Activated T-cell treated with anti-CD3 and anti-CD28 coated beads, Interleukin-2, amount 50 U/mL, for 72 hours (primary cell): ENCODE data around the gene ZNF611. TPM values are rescaled to one million over a fixed set of nuclear protein-coding genes. Genes with fewer than 3 reads are reported as not detected.
A peak's percentile ranks its signal among the peaks of the same experiment; 100 is the strongest.
"Not testable (repeated sequence)": the region's sequence is repeated elsewhere in the genome, so short reads cannot be mapped to it uniquely, and the experiment has no call there.

Experiments used
- ATAC-seq, 2 donors: fragments of 150-1000 bp; cut with Tn5 transposase; replicated peaks in 1 of 2; 2 replicates each; pipeline ENCODE4 v1.10.0; 2021; ENCODE audit warnings: moderate library complexity in 2 of 2, mild to moderate bottlenecking in 1 of 2
- DNase-seq, 2 donors: peaks; one replicate each; pipeline ENCODE4 v3.0.0; 2021 to 2022; ENCODE audit warnings: mixed read lengths in 1 of 2
- H3K27ac Mint-ChIP-seq: one replicate; pipeline ENCODE4 v1.8.0; 2022; ENCODE audit warnings: mild to moderate bottlenecking, moderate library complexity, mixed read lengths
- H3K27me3 Mint-ChIP-seq: one replicate; pipeline ENCODE4 v1.8.0; 2022; ENCODE audit warnings: low read depth, mixed read lengths
- H3K36me3 Mint-ChIP-seq, 2 donors: one replicate each; pipeline ENCODE4 v1.8.0; 2022; ENCODE audit warnings: mixed read lengths in 2 of 2, mild to moderate bottlenecking in 1 of 2; ENCODE audit not compliant: insufficient read depth in 2 of 2
- H3K4me1 Mint-ChIP-seq: one replicate; pipeline ENCODE4 v1.8.0; 2022; ENCODE audit warnings: low read depth, mixed read lengths
- H3K4me3 Mint-ChIP-seq, 2 donors: one replicate each; pipeline ENCODE4 v1.8.0; 2022; ENCODE audit warnings: mild to moderate bottlenecking in 2 of 2, mixed read lengths in 2 of 2, moderate library complexity in 2 of 2
- H3K9me3 Mint-ChIP-seq, 2 donors: one replicate each; pipeline ENCODE4 v1.8.0; 2022; ENCODE audit warnings: mixed read lengths in 2 of 2
- total RNA-seq, 2 donors: library from RNA; stranded (reverse); gene quantifications; one replicate each; pipeline ENCODE4 v1.2.3, GENCODE V29; 2022

Gene ZNF611
- total RNA-seq = 10 to 100 TPM; 21.3 to 24.7 TPM

GRCh38 chr19:52734893-52735661 is at the start of gene ZNF611:
ZNF611 (minus strand) TSS chr19:52735044; CDS start chr19:52715894, 19,150 bp downstream.
- ATAC-seq = peak; percentile 98
- Mint-ChIP-seq H3K9me3 (peaks cover 0 to 2% of the 10 kb centered on the region in 2 donors), H3K27ac (peak within 1 kb of the TSS; percentile 52), H3K36me3 (peaks cover 10 to 14% of the 10 kb centered on the region in 2 donors), H3K4me3 (peak within 1 kb of the TSS; percentile 90 to 96), H3K4me1 (peaks cover 32% of the 10 kb centered on the region), H3K27me3 (no peaks in the 10 kb centered on the region)
- DNase-seq = peak; percentile 99

- Mint-ChIP-seq H3K9me3 (peaks cover 5 to 11% of the 10 kb centered on the region in 2 donors), H3K36me3 (peaks cover 33 to 47% of the 10 kb centered on the region in 2 donors), H3K4me1 (peaks cover 44% of the 10 kb centered on the region)
- not testable (repeated sequence) for DNase-seq, H3K4me3 Mint-ChIP-seq, ATAC-seq, H3K27ac Mint-ChIP-seq, H3K27me3 Mint-ChIP-seq
Observed at GRCh38 chr19:52782864-52783263, 48.0 kb upstream of the ZNF611 start.

DNA sequence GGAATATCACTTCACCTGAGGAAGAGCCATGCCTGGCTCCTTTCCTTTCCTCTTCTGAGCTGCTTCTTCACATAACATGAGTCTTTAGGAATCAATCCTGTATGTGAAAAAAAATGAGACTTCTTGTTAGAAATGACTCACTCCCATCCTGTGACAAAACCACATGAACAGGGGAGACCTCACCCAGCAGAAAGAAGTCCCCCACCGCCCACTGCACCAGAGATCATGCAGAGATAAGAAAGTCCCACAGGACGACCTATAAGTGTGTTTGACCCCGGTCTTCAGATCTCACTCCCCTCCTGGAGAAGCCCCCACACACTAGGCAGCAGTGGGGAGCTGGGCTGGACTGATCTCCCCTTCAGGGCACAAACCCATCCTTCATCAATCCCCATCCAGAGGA is 44.0 kb upstream of the ZNF611 start:
- H3K4me3 Mint-ChIP-seq = peak overlapping the region; percentile 39 to 52
- no peaks in the 10 kb centered on the region for H3K27me3 Mint-ChIP-seq
- peak; percentile 90 to 91 for ATAC-seq
- H3K36me3 Mint-ChIP-seq = peaks cover 34 to 57% of the 10 kb centered on the region in 2 donors
- H3K27ac Mint-ChIP-seq = no peak overlapping the region
- DNase-seq = peak; percentile 52 to 61
- peaks cover 16% of the 10 kb centered on the region for H3K4me1 Mint-ChIP-seq
- H3K9me3 Mint-ChIP-seq = peaks cover 4 to 7% of the 10 kb centered on the region in 2 donors

GRCh38 chr19:52756447-52756846 is 21.6 kb upstream of the ZNF611 start:
- H3K4me1 Mint-ChIP-seq, H3K27ac Mint-ChIP-seq, DNase-seq, ATAC-seq, H3K27me3 Mint-ChIP-seq, H3K4me3 Mint-ChIP-seq: not testable (repeated sequence)
- peaks cover 5 to 11% of the 10 kb centered on the region in 2 donors for H3K9me3 Mint-ChIP-seq
- peaks cover 10 to 17% of the 10 kb centered on the region in 2 donors for H3K36me3 Mint-ChIP-seq

GRCh38 chr19:52749780-52750179 is 14.9 kb upstream of the ZNF611 start:
- H3K36me3 Mint-ChIP-seq = peaks cover 0 to 1% of the 10 kb centered on the region in 2 donors
- H3K4me3 Mint-ChIP-seq = no peak overlapping the region
- no peak overlapping the region for H3K27ac Mint-ChIP-seq
- H3K9me3 Mint-ChIP-seq = no peaks in the 10 kb centered on the region
- ATAC-seq (no peak), DNase-seq (no peak)
- H3K4me1 Mint-ChIP-seq = peaks cover 12% of the 10 kb centered on the region
- no peaks in the 10 kb centered on the region for H3K27me3 Mint-ChIP-seq

GRCh38 chr19:52748336-52748950 is 13.6 kb upstream of the ZNF611 start:
- H3K27ac Mint-ChIP-seq = no peak overlapping the region
- peaks cover 0 to 4% of the 10 kb centered on the region in 2 donors for H3K36me3 Mint-ChIP-seq
- no peaks in the 10 kb centered on the region for H3K27me3 Mint-ChIP-seq
- ATAC-seq (no peak), DNase-seq (peak in 1 of 2 donors; percentile 11)
- no peaks in the 10 kb centered on the region for H3K9me3 Mint-ChIP-seq
- no peak overlapping the region for H3K4me3 Mint-ChIP-seq
- peaks cover 12% of the 10 kb centered on the region for H3K4me1 Mint-ChIP-seq

DNA sequence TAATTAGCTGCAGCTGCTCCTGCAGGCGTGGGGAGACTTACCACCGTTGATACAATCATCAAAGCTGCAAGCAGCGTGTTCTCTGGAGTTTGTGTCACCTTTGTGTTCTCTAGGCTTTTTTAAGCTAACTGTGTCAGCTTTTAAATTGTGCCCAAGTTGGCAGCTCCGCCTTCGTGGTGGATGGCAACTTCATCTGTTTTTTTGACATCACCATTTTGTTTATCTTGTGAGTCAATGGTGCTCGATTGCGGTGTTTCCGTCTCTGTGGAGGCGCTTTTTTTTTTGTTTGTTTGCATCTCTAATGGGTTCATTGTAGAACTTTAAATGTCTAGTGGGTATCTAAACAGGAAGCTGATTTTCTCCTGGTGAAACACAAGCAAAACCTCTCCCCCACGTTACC is 11.1 kb upstream of the ZNF611 start:
- not testable (repeated sequence) for H3K4me3 Mint-ChIP-seq, DNase-seq, H3K27me3 Mint-ChIP-seq, H3K27ac Mint-ChIP-seq, H3K36me3 Mint-ChIP-seq, ATAC-seq, H3K9me3 Mint-ChIP-seq
- peaks cover 31% of the 10 kb centered on the region for H3K4me1 Mint-ChIP-seq

DNA sequence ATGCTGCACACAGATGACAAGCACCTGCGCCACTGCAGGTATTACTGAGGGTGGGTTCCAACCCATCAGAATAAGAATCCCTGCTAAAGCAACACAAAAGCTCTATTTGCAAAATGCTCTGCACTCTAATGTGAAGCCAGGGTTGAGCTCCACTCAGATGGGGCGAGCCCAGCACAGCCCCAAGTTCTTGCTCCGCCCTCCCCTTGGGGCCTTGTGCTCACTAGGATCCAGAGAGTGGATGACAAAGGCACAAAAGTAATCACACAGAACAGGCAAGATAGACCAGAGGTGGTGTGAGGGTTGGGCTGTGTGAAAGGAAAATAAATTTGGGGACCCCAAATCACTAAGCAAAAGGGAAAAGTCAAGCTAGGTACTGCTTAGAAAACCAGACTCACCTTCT is 8.2 kb upstream of the ZNF611 start:
- ATAC-seq = peak in 1 of 2 donors; percentile 20
- peaks cover 35% of the 10 kb centered on the region for H3K4me1 Mint-ChIP-seq
- no peaks in the 10 kb centered on the region for H3K27me3 Mint-ChIP-seq
- peaks cover 2 to 4% of the 10 kb centered on the region in 2 donors for H3K36me3 Mint-ChIP-seq
- DNase-seq = no peak
- no peaks in the 10 kb centered on the region for H3K9me3 Mint-ChIP-seq
- peak overlapping the region in 1 of 2 donors; percentile 27 for H3K4me3 Mint-ChIP-seq
- H3K27ac Mint-ChIP-seq = no peak overlapping the region

GRCh38 chr19:52742516-52742915 is 7.7 kb upstream of the ZNF611 start:
- H3K4me1 Mint-ChIP-seq = peaks cover 35% of the 10 kb centered on the region
- H3K4me3 Mint-ChIP-seq = peak overlapping the region; percentile 27 to 59
- ATAC-seq (peak; percentile 64 to 66), DNase-seq (no peak)
- no peaks in the 10 kb centered on the region for H3K9me3 Mint-ChIP-seq
- no peak overlapping the region for H3K27ac Mint-ChIP-seq
- H3K36me3 Mint-ChIP-seq = peaks cover 2 to 4% of the 10 kb centered on the region in 2 donors
- no peaks in the 10 kb centered on the region for H3K27me3 Mint-ChIP-seq

GRCh38 chr19:52741951-52742485 is 7.2 kb upstream of the ZNF611 start:
- peaks cover 2 to 7% of the 10 kb centered on the region in 2 donors for H3K36me3 Mint-ChIP-seq
- peaks cover 35% of the 10 kb centered on the region for H3K4me1 Mint-ChIP-seq
- H3K27me3 Mint-ChIP-seq = no peaks in the 10 kb centered on the region
- DNase-seq (no peak), ATAC-seq (no peak)
- H3K27ac Mint-ChIP-seq = no peak overlapping the region
- H3K9me3 Mint-ChIP-seq = no peaks in the 10 kb centered on the region
- peak overlapping the region in 1 of 2 donors; percentile 59 for H3K4me3 Mint-ChIP-seq

GRCh38 chr19:52741371-52741770 is 6.5 kb upstream of the ZNF611 start:
- not testable (repeated sequence) for H3K9me3 Mint-ChIP-seq, DNase-seq, H3K27me3 Mint-ChIP-seq, ATAC-seq, H3K4me3 Mint-ChIP-seq, H3K36me3 Mint-ChIP-seq, H3K27ac Mint-ChIP-seq
- peaks cover 33% of the 10 kb centered on the region for H3K4me1 Mint-ChIP-seq

DNA sequence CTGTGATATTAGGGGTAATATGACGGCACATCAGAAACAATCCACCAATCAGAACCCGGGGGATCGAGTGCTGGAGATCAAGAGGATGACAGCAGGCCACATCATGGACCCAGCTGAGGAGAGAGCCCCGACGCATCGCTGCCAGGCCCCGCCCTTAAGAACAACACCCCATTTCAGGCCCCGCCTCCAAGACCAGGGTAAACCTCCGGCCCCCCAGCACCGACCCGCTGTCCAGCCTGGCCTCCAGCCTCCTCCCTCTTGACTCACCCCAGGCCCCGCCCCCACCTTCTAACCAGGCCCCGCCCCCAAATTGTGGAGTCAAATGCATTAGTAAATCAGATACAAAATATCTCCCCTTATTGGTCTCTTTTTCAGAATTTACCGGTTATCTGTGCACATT is 4.7 kb upstream of the ZNF611 start:
- peaks cover 2 to 8% of the 10 kb centered on the region in 2 donors for H3K36me3 Mint-ChIP-seq
- peaks cover 37% of the 10 kb centered on the region for H3K4me1 Mint-ChIP-seq
- no peaks in the 10 kb centered on the region for H3K27me3 Mint-ChIP-seq
- no peaks in the 10 kb centered on the region for H3K9me3 Mint-ChIP-seq
- H3K27ac Mint-ChIP-seq = no peak overlapping the region
- no peak overlapping the region for H3K4me3 Mint-ChIP-seq
- no peak for DNase-seq
- ATAC-seq = no peak

GRCh38 chr19:52735734-52736133 is 890 bp upstream of the ZNF611 start:
- peaks cover 36% of the 10 kb centered on the region for H3K4me1 Mint-ChIP-seq
- peak overlapping the region; percentile 90 to 96 for H3K4me3 Mint-ChIP-seq
- H3K9me3 Mint-ChIP-seq = peaks cover 0 to 2% of the 10 kb centered on the region in 2 donors
- peaks cover 7 to 14% of the 10 kb centered on the region in 2 donors for H3K36me3 Mint-ChIP-seq
- DNase-seq = peak; percentile 10 to 22
- no peak for ATAC-seq
- H3K27me3 Mint-ChIP-seq = no peaks in the 10 kb centered on the region
- H3K27ac Mint-ChIP-seq = peak overlapping the region; percentile 54
